Erythroblast (primary cell): ENCODE results near the gene GSTM2.
A peak's percentile ranks its signal among the peaks of the same experiment; 100 is the strongest.
"Not testable (repeated sequence)": the region's sequence is repeated elsewhere in the genome, so short reads cannot be mapped to it uniquely, and the experiment has no call there.

Experiments used
- DNase-seq, 2 experiments: peaks; one replicate each; lab custom pipeline; 2025; lab: John Stamatoyannopoulos, UW
- GATA1 ChIP-seq: IDR thresholded peaks from 2 replicates; pipeline ENCODE4 v1.6.1; 2011; ENCODE audit warnings: low read depth, mild to moderate bottlenecking, control low read depth, low read length, moderate library complexity
- POLR2A ChIP-seq: IDR thresholded peaks from 2 replicates; pipeline ENCODE4 v1.6.1; 2011; ENCODE audit warnings: mild to moderate bottlenecking, low read length

The GSTM2 gene

GRCh38 chr1:109697066-109697465 is 29.2 kb downstream of the GSTM2 start:
- no peak for DNase-seq
- TF ChIP-seq GATA1 = no peak
- TF ChIP-seq POLR2A = no peak

GRCh38 chr1:109697861-109698260 is 30.0 kb downstream of the GSTM2 start:
- DNase-seq = not testable (repeated sequence)

- DNase-seq = not testable (repeated sequence)
These were observed 35.1 kb downstream of the GSTM2 start for GRCh38 chr1:109702940-109703339.

DNA sequence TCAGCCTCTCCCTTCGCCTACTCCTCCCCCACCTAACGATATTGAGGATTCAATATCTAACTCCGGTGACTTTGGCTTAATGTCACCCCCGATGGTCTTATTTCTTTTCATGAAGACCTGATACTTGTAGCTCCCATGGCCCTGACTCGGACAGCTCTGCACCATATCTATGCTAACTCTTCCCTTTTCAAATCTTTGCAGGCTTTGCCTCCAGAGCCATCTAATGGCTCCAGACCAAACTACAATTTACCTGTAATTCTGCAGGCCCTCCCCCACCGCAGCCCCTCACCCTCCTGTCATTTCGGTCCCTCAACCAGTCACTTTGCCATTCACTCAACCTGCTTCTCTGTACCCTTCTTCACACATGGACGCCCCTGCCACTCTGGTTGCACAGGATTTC is 36.3 kb downstream of the GSTM2 start:
- DNase-seq = no peak
- TF ChIP-seq POLR2A (no peak), GATA1 (no peak)

DNA sequence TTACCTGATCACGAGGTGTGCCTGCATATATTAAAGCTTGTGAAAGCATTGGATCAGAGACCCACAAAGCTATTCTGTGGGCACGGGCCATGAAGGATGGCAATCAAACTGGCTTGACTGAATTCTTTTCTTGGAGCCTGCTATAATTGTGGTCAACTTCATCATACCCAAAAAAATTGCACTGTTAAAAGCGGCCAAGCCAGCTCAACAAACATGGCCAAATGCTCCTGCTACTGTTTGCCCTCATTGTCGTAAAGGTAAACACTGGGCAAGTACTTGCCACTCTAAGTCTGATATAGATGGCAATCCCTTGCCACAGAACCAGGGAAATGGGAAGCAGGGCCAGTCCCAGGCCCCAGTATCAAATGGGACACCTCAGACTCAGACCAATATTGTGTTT is 37.6 kb downstream of the GSTM2 start:
- DNase-seq = no peak
- TF ChIP-seq POLR2A (no peak), GATA1 (no peak)

- not testable (repeated sequence) for DNase-seq
These were observed 41.1 kb downstream of the GSTM2 start for GRCh38 chr1:109708949-109709348.

DNA sequence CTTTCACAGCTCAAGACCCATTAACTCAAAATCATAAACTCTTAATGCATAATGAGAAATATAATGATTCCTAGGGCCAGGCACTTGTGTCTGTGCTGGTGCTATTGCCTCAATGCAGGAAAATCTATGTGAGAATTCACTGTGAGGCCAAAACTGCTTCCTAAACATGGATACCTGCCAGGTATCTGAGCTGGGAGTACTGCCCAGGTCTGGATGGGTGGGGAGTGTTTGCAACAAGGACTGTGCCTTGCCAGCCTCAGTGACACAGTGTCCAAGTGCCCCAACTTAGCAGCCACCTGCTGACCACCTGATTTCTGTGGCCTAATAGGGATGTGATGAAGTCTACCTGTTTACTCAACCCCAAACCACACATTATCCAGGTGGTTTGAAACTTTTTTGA is 42.0 kb downstream of the GSTM2 start:
- not testable (repeated sequence) for DNase-seq

DNA sequence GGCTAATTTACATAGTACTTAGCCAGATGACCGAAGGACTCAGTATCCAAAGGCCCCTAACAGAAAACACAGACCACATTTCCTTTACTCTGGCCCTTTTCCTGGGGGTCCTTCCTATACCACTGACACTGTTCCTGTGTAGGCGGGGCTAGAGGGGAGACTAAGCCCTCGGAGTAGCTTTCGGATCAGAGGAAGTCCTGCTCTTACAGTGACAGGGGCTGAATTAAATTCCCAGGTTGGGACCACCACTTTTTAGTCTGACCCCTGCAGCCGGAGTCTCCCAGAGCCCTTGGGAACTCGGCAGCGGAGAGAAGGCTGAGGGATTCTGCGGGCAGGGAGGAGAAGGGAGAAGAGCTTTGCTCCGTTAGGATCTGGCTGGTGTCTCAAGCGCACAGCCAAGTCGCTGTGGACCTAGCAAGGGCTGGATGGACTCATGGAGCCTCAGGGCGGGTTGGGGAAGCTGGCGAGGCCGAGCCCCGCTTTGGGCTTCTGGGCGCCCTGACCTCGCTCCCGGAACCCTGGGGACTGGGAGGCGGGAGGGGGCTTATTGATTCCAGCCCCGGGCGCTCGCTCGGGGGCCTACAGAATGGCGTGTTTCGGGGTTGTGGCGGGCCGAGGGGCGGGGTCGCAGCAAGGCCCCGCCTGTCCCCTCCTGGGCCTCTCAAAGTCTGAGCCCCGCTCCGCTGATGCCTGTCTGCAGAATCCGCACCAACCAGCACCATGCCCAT is 43.9 kb downstream of the GSTM2 start, which contains the start of gene GSTM5:
Gene GSTM5 (plus strand): TSS at position 659 of the 728 bp plus-strand sequence. CDS start 62 bp downstream, at position 721.
- DNase-seq = not testable (repeated sequence)

DNA sequence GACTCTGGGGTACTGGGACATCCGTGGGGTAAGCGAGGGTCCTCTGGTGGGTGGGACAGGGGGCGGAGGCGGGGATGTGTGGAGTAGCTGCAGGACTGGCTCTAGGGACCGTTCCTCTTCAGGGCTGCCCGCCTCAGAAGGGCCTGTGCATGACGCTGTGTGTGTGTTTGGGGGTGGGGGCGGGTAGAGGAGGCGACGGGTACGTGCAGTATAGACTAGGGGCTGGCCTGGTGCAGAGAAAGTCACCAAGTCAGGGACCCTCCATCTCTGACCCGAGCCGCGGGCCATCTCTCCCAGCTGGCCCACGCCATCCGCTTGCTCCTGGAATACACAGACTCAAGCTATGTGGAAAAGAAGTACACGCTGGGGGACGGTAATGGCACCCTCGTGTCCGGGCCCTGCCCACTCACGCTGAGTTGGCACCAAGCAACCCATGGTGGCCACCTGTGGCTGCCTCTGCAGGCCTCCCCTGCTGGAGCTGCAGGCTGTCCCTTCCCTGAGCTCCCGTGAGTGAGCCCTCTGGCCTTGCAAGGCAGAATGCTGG is 44.5 kb downstream of the GSTM2 start:
- TF ChIP-seq POLR2A = no peak
- TF ChIP-seq GATA1 = no peak
- no peak for DNase-seq

DNA sequence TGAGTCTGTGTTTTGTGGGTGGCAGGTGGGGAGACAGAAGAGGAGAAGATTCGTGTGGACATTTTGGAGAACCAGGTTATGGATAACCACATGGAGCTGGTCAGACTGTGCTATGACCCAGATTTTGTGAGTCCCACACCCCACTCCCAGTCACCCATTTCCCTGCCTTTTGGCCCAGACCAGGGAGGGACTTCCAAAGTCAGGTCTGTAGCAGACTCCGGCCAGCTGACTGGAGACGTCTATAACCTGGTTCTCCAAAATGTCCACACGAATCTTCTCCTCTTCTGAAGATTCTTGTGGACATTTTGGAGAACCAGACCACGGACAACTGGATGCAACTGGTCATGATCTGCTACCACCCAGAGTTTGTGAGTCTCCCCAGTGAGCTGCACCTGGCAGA is 45.8 kb downstream of the GSTM2 start:
- DNase-seq = no peak
- TF ChIP-seq POLR2A = no peak
- TF ChIP-seq GATA1 = no peak

GRCh38 chr1:109714661-109715372 is 47.0 kb downstream of the GSTM2 start:
- no peak for TF ChIP-seq POLR2A
- TF ChIP-seq GATA1 = no peak
- DNase-seq = no peak

- TF ChIP-seq POLR2A (no peak), GATA1 (no peak)
- DNase-seq = no peak
These were observed 48.3 kb downstream of the GSTM2 start for GRCh38 chr1:109716121-109716520.

DNA sequence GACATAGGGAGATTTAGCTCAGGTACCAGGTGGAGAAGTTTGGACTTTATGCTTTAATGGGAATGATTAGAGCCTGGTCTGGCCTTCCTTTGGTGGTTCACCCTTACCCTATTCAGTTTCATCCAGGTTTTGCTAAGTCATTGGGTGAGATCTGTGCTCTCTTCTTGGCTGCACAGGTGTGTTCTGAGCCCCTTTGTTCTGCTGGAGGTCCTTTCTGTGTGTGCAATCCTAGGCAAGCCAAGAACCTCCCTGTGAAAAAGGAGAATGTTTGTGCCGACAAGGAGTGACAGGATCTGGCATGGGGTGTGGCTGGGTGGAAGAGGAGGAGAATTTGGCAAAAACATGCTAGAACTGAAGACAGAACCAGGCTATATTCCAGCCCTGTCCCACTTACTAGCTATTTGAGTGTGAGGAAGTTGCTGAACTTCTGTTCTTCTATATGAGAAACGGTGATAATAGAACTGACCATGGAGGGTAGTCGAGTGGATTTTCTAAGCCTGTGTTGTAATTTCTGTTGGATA is 48.8 kb downstream of the GSTM2 start:
- DNase-seq = no peak
- TF ChIP-seq GATA1 = no peak
- no peak for TF ChIP-seq POLR2A

- no peak for DNase-seq
- TF ChIP-seq POLR2A (no peak), GATA1 (no peak)
These were observed 49.9 kb downstream of the GSTM2 start for GRCh38 chr1:109717729-109718128.

GRCh38 chr1:109718495-109718894 is 50.6 kb downstream of the GSTM2 start:
- TF ChIP-seq POLR2A (no peak), GATA1 (no peak)
- peak; percentile 14 to 24 for DNase-seq
